Hepatocyte (in vitro differentiated cells): ENCODE results near the gene KCP. TPM values are rescaled to one million over a fixed set of nuclear protein-coding genes. Genes with fewer than 3 reads are reported as not detected.

ENCODE experiments used
- DNase-seq: peaks from one replicate; pipeline ENCODE4 v3.0.0-alpha.2; 2016; ENCODE audit warnings: low spot score
- H2AFZ ChIP-seq: fragments of 200-600 bp; sonication (generic); 2 replicates; pipeline ENCODE4 v1.6.0; 2016; ENCODE audit warnings: antibody characterized with exemption, mild to moderate bottlenecking
- H3K27ac ChIP-seq: fragments of 200-600 bp; sonication (generic); 2 replicates; pipeline ENCODE4 v1.5.1; 2016; ENCODE audit warnings: mild to moderate bottlenecking
- H3K27me3 ChIP-seq: fragments of 200-600 bp; sonication (generic); 2 replicates; pipeline ENCODE4 v1.6.1; 2016
- H3K36me3 ChIP-seq: fragments of 200-600 bp; sonication (generic); replicated peaks from 2 replicates; pipeline ENCODE4 v1.5.1; 2016; ENCODE audit warnings: low read depth; ENCODE audit not compliant: insufficient read depth
- H3K4me1 ChIP-seq: fragments of 200-600 bp; sonication (generic); 2 replicates; pipeline ENCODE4 v1.5.1; 2016; ENCODE audit warnings: mild to moderate bottlenecking, moderate library complexity; ENCODE audit not compliant: insufficient read depth
- H3K4me2 ChIP-seq: fragments of 200-600 bp; sonication (generic); 2 replicates; pipeline ENCODE4 v1.6.0; 2016
- H3K4me3 ChIP-seq: fragments of 200-600 bp; sonication (generic); 2 replicates; pipeline ENCODE4 v1.5.1; 2016; ENCODE audit warnings: mild to moderate bottlenecking
- H3K79me2 ChIP-seq: fragments of 200-600 bp; sonication (generic); 2 replicates; pipeline ENCODE4 v1.6.0; 2017; ENCODE audit warnings: mild to moderate bottlenecking
- H3K9me2 ChIP-seq: fragments of 200-600 bp; sonication (generic); replicated peaks from 2 replicates; pipeline ENCODE4 v1.6.0; 2017; ENCODE audit warnings: mild to moderate bottlenecking; ENCODE audit not compliant: insufficient read depth
- H3K9me3 ChIP-seq: fragments of 200-600 bp; sonication (generic); 2 replicates; pipeline ENCODE4 v1.5.1; 2016; ENCODE audit warnings: low read depth, mild to moderate bottlenecking
- H4K20me1 ChIP-seq: fragments of 200-600 bp; sonication (generic); 2 replicates; pipeline ENCODE4 v1.6.0; 2016; ENCODE audit warnings: mild to moderate bottlenecking; ENCODE audit not compliant: insufficient read depth, poor library complexity, severe bottlenecking
- CTCF ChIP-seq: fragments of 200-600 bp; sonication (generic); IDR thresholded peaks from 2 replicates; pipeline ENCODE4 v1.5.1; 2016; ENCODE audit warnings: antibody characterized with exemption, mild to moderate bottlenecking; ENCODE audit not compliant: poor library complexity
- EZH2 ChIP-seq: fragments of 200-600 bp; sonication (generic); IDR thresholded peaks from 2 replicates; pipeline ENCODE4 v1.6.1; 2016; ENCODE audit warnings: antibody characterized with exemption, mild to moderate bottlenecking, borderline replicate concordance
- EZH2phosphoT487 ChIP-seq: fragments of 200-600 bp; sonication (generic); IDR thresholded peaks from one replicate; pipeline ENCODE4 v1.6.1; 2018; ENCODE audit warnings: antibody characterized with exemption, mild to moderate bottlenecking, low read depth, moderate library complexity; ENCODE audit not compliant: unreplicated experiment, severe bottlenecking
- WGBS: methylation state at CpG from one replicate; pipeline ENCODE4 v1.1.6; 2016; ENCODE audit warnings: low lambda C conversion rate; ENCODE audit errors: missing lambda C conversion rate; 5-methylcytosine and 5-hydroxymethylcytosine counted together
- polyA plus RNA-seq: library from polyadenylated mRNA; unstranded; fragments of >200 nt; fragmentation: Nextera tagmentation; extraction: Ambion mirVana; gene quantifications from 2 replicates; pipeline ENCODE4 v1.2.1, GENCODE V29; 2016
- total RNA-seq: library from RNA; depleted of rRNA; stranded (reverse); fragments of >200 nt; gene quantifications from 2 replicates; pipeline ENCODE4 v1.2.3, GENCODE V29; 2014

The KCP gene
- total and polyA plus RNA-seq, 2 experiments from 2014 or later, result 0.40 to 2.4 TPM

DNA sequence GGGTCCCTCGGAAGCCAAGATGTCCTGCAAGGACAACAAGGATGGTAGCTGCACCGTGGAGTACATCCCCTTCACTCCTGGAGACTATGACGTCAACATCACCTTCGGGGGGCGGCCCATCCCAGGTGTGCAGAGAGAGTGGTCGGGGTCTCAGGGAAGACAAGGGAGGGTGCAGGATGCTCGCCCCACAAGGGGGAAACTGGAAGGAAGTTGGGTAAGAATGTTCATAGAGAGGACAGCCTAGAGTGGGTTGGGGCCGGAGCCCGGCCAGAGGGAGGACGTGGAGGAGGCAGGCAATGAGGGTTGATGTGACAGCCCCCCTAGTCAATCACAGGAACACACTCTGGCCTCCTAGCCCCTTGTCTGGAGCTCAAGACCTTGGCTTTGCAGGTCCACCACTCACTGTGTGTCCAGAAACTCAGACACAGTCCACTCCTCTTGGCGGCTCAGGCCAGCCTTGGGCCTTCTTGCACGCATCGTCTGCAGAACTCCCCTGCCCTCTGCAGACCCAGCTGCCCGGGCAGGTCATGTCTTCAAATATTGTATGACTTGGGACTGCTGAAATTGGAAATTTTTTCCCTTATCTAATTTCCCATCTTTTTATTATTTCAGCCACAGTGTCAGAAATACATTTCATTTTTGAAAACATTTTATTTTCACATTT is 63.6 kb downstream of the KCP start:
- TF ChIP-seq EZH2 (no peak), CTCF (no peak), EZH2phosphoT487 (no peak)
- Histone ChIP-seq H3K79me2 (no peaks in the 10 kb centered on the region), H3K9me2 (no peaks in the 10 kb centered on the region), H3K4me1 (no peaks in the 10 kb centered on the region), H3K27me3 (no peaks in the 10 kb centered on the region), H3K4me2 (no peak overlapping the region), H3K36me3 (no peaks in the 10 kb centered on the region), H4K20me1 (no peaks in the 10 kb centered on the region), H3K4me3 (no peak overlapping the region), H2AFZ (no peak overlapping the region), H3K9me3 (no peaks in the 10 kb centered on the region), H3K27ac (no peak overlapping the region)
- WGBS, result 96% methylated on average over 14 of the region's 14 CpGs
- no peak for DNase-seq

DNA sequence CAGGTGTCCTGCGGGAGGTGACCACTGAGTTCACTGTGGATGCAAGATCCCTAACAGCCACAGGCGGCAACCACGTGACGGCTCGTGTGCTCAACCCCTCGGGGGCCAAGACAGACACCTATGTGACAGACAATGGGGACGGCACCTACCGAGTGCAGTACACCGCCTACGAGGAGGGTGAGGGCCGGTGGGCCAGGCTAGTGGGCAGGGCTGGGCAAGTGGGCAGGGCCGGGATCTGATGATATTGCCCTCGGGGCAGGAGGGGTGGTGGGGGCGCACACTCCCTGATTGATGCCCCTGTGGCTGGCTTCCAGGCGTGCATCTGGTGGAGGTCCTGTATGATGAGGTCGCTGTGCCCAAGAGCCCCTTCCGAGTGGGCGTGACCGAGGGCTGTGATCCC is 64.5 kb downstream of the KCP start:
- no peaks in the 10 kb centered on the region for H3K79me2 ChIP-seq
- H3K4me2 ChIP-seq, result no peak overlapping the region
- DNase-seq, result no peak
- no peak overlapping the region for H2AFZ ChIP-seq
- no peak for TF ChIP-seq CTCF
- TF ChIP-seq EZH2phosphoT487, result no peak
- TF ChIP-seq EZH2, result no peak
- H3K27ac ChIP-seq, result no peak overlapping the region
- no peaks in the 10 kb centered on the region for H3K36me3 ChIP-seq
- H4K20me1 ChIP-seq, result no peaks in the 10 kb centered on the region
- no peaks in the 10 kb centered on the region for H3K27me3 ChIP-seq
- no peak overlapping the region for H3K4me3 ChIP-seq
- no peaks in the 10 kb centered on the region for H3K4me1 ChIP-seq
- no peaks in the 10 kb centered on the region for H3K9me3 ChIP-seq
- WGBS, result 90% methylated on average over 19 of the region's 19 CpGs
- H3K9me2 ChIP-seq, result no peaks in the 10 kb centered on the region

- Histone ChIP-seq H3K27ac (no peak overlapping the region), H3K79me2 (no peaks in the 10 kb centered on the region), H2AFZ (no peak overlapping the region), H3K4me1 (no peaks in the 10 kb centered on the region), H3K9me3 (no peaks in the 10 kb centered on the region), H3K36me3 (no peaks in the 10 kb centered on the region), H3K4me2 (no peak overlapping the region), H3K9me2 (no peaks in the 10 kb centered on the region), H4K20me1 (no peaks in the 10 kb centered on the region), H3K4me3 (no peak overlapping the region), H3K27me3 (no peaks in the 10 kb centered on the region)
- no peak for DNase-seq
- 83% methylated on average over 4 of the region's 5 CpGs for WGBS
- TF ChIP-seq EZH2 (no peak), EZH2phosphoT487 (no peak), CTCF (no peak)
Measured at GRCh38 chr7:128845475-128845874, 65.0 kb downstream of the KCP start.
